Measurements from ENCODE around the gene EIF4H.
A peak's percentile ranks its signal among the peaks of the same experiment; 100 is the strongest.
"Not testable (repeated sequence)": the region's sequence is repeated elsewhere in the genome, so short reads cannot be mapped to it uniquely, and the experiment has no call there.

EIF4H gene

GRCh38 chr7:74173866-74174605 is at the start of gene EIF4H:
Gene EIF4H, plus strand, starts transcription at chr7:74174356. Its CDS starts 28 bp downstream, at chr7:74174384.
- DNase-seq (ENCODE audit: low read depth) = peak; percentile 96

GRCh38 chr7:74126220-74126880 is 47.8 kb upstream of the EIF4H start:
- DNase-seq (ENCODE audit: low read depth) = no peak

GRCh38 chr7:74129887-74130286 is 44.3 kb upstream of the EIF4H start:
- no peak for DNase-seq (ENCODE audit: low read depth)

- DNase-seq (ENCODE audit: low read depth) = no peak
Measured at GRCh38 chr7:74130518-74130917, 43.6 kb upstream of the EIF4H start.

- no peak for DNase-seq (ENCODE audit: low read depth)
Measured at GRCh38 chr7:74134117-74134620, 40.0 kb upstream of the EIF4H start.

- no peak for DNase-seq (ENCODE audit: low read depth)
Measured at GRCh38 chr7:74138334-74138867, 35.8 kb upstream of the EIF4H start.

- DNase-seq (ENCODE audit: low read depth) = no peak
Measured at GRCh38 chr7:74138945-74139843, 35.0 kb upstream of the EIF4H start.

GRCh38 chr7:74141705-74142104 is 32.5 kb upstream of the EIF4H start:
- DNase-seq (ENCODE audit: low read depth) = no peak

GRCh38 chr7:74143383-74143782 is 30.8 kb upstream of the EIF4H start:
- no peak for DNase-seq (ENCODE audit: low read depth)

GRCh38 chr7:74148491-74148890 is 25.7 kb upstream of the EIF4H start:
- DNase-seq (ENCODE audit: low read depth) = no peak

- no peak for DNase-seq (ENCODE audit: low read depth)
Measured at GRCh38 chr7:74149071-74149470, 25.1 kb upstream of the EIF4H start.

GRCh38 chr7:74149603-74150002 is 24.6 kb upstream of the EIF4H start:
- DNase-seq (ENCODE audit: low read depth) = no peak

- no peak for DNase-seq (ENCODE audit: low read depth)
Measured at GRCh38 chr7:74153736-74154135, 20.4 kb upstream of the EIF4H start.

- DNase-seq (ENCODE audit: low read depth) = no peak
Measured at GRCh38 chr7:74155810-74156395, 18.3 kb upstream of the EIF4H start.

- DNase-seq (ENCODE audit: low read depth) = no peak
Measured at GRCh38 chr7:74157605-74158004, 16.6 kb upstream of the EIF4H start.

- DNase-seq (ENCODE audit: low read depth) = no peak
Measured at GRCh38 chr7:74164985-74165456, 9.1 kb upstream of the EIF4H start.

GRCh38 chr7:74165867-74166593 is 8.1 kb upstream of the EIF4H start:
- no peak for DNase-seq (ENCODE audit: low read depth)

- DNase-seq (ENCODE audit: low read depth) = not testable (repeated sequence)
Measured at GRCh38 chr7:74167324-74167723, 6.8 kb upstream of the EIF4H start.

- no peak for DNase-seq (ENCODE audit: low read depth)
Measured at GRCh38 chr7:74173074-74173473, 1.1 kb upstream of the EIF4H start.

- no peak for DNase-seq (ENCODE audit: low read depth)
Measured at GRCh38 chr7:74173491-74173865, 678 bp upstream of the EIF4H start.

GRCh38 chr7:74174606-74175082 is 488 bp downstream of the EIF4H start:
- DNase-seq (ENCODE audit: low read depth) = peak; percentile 50
